ENCODE measurements around the gene PER3.

DNA sequence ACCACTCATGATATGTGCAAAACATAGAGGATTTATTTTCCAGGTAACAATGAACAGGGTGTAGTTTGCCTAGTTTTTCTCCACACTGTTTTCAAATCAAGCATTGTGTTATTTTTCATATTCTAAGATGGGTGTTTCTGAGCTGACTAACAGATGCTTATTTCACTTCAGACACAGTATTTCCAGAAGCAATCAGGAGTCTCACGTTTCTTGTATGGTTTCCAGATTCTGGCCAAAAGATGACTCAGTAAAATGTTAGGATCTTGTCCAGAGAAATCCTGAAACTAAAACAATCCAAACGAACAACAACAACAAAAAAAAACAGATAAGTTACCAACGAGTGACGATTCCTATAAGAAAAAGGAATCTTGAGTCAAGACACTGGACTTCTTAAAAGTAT, 63.5 kb downstream of the PER3 start:
- TF ChIP-seq, protein P1, sequence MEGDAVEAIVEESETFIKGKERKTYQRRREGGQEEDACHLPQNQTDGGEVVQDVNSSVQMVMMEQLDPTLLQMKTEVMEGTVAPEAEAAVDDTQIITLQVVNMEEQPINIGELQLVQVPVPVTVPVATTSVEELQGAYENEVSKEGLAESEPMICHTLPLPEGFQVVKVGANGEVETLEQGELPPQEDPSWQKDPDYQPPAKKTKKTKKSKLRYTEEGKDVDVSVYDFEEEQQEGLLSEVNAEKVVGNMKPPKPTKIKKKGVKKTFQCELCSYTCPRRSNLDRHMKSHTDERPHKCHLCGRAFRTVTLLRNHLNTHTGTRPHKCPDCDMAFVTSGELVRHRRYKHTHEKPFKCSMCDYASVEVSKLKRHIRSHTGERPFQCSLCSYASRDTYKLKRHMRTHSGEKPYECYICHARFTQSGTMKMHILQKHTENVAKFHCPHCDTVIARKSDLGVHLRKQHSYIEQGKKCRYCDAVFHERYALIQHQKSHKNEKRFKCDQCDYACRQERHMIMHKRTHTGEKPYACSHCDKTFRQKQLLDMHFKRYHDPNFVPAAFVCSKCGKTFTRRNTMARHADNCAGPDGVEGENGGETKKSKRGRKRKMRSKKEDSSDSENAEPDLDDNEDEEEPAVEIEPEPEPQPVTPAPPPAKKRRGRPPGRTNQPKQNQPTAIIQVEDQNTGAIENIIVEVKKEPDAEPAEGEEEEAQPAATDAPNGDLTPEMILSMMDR (IDR thresholded peaks at IDR 0.05): no peak
- TF ChIP-seq POLR2A (IDR thresholded peaks at IDR 0.05): no peak
